PFSK-1 (cell line): Measurements from ENCODE around the gene TMEM87B.

ENCODE experiments used
- FOXP2 ChIP-seq: optimal IDR thresholded peaks from 2 replicates; pipeline ENCODE3; 2011; ENCODE audit warnings: borderline replicate concordance, control low read depth, inconsistent platforms; ENCODE audit not compliant: insufficient read depth; ENCODE audit errors: extremely low read length, extremely low read depth
- POLR2AphosphoS5 ChIP-seq: IDR thresholded peaks from 2 replicates; pipeline ENCODE4 v1.6.1; 2012; ENCODE audit warnings: low read depth, mild to moderate bottlenecking, control low read depth, low read length, moderate library complexity
- SIN3A ChIP-seq: IDR thresholded peaks from 2 replicates; pipeline ENCODE4 v1.6.1; 2012; ENCODE audit warnings: mild to moderate bottlenecking, low read length, moderate library complexity, borderline replicate concordance; ENCODE audit not compliant: insufficient read depth
- TAF1 ChIP-seq: IDR thresholded peaks from 2 replicates; pipeline ENCODE4 v1.6.1; 2012; ENCODE audit warnings: low read length, control low read depth, borderline replicate concordance; ENCODE audit not compliant: insufficient read depth
- TF ChIP-seq, protein P1 (sequence below), 2 experiments: IDR thresholded peaks; 2 replicates each; pipeline versions ENCODE4 v1.6.1 to v1.8.0; 2011 to 2012; ENCODE audit warnings: low read depth in 2 of 2, low read length in 2 of 2, control low read depth in 1 of 2, inconsistent platforms in 1 of 2, mild to moderate bottlenecking in 1 of 2, moderate library complexity in 1 of 2; ENCODE audit not compliant: insufficient read depth in 1 of 2

DNA sequence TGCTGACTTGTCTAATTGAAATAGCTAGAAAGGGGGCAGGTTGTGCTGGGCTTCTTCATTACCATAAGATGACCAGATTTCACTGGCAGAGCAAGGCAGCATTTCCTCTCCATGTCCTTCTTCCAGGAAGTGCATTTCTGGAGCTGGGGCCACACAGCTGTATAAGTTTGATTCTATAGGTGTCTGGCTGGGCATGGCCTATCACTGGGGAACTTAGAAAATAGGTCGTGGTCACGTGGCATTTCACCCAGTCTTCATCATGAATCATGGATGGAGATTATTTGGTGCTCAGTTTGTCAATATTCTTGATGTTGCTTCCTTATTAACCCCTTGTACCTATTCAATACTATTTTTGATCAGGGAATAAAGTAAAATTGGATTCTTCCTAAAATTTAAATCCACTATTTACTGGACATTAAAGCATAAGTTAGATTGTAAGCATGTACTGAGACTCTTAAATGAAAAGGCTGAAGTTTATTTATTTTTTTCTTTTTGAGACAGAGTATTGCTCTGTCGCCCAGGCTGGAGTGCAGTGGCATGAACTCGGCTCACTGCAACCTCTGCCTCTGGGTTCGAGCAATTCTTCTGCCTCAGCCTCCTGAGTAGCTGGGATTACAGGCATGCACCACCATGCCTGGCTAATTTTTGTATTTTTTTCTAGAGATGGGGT, 49.5 kb upstream of the TMEM87B start:
- TF ChIP-seq TAF1 (no peak), FOXP2 (no peak), SIN3A (no peak), POLR2AphosphoS5 (no peak)
- TF ChIP-seq, protein P1, sequence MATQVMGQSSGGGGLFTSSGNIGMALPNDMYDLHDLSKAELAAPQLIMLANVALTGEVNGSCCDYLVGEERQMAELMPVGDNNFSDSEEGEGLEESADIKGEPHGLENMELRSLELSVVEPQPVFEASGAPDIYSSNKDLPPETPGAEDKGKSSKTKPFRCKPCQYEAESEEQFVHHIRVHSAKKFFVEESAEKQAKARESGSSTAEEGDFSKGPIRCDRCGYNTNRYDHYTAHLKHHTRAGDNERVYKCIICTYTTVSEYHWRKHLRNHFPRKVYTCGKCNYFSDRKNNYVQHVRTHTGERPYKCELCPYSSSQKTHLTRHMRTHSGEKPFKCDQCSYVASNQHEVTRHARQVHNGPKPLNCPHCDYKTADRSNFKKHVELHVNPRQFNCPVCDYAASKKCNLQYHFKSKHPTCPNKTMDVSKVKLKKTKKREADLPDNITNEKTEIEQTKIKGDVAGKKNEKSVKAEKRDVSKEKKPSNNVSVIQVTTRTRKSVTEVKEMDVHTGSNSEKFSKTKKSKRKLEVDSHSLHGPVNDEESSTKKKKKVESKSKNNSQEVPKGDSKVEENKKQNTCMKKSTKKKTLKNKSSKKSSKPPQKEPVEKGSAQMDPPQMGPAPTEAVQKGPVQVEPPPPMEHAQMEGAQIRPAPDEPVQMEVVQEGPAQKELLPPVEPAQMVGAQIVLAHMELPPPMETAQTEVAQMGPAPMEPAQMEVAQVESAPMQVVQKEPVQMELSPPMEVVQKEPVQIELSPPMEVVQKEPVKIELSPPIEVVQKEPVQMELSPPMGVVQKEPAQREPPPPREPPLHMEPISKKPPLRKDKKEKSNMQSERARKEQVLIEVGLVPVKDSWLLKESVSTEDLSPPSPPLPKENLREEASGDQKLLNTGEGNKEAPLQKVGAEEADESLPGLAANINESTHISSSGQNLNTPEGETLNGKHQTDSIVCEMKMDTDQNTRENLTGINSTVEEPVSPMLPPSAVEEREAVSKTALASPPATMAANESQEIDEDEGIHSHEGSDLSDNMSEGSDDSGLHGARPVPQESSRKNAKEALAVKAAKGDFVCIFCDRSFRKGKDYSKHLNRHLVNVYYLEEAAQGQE (IDR thresholded peaks at IDR 0.05; ENCODE audit: insufficient read depth in 1 of 2, low read depth in 2 of 2, low read length in 2 of 2): no peak
